Ascending aorta (tissue), 2 donors: Measurements from ENCODE around the gene FCHO2. TPM values are rescaled to one million over a fixed set of nuclear protein-coding genes. Genes with fewer than 3 reads are reported as not detected.
"Not testable (repeated sequence)": the region's sequence is repeated elsewhere in the genome, so short reads cannot be mapped to it uniquely, and the experiment has no call there.

Source experiments
- DNase-seq, 2 donors: peaks; one replicate each; pipeline ENCODE4 v3.0.0-alpha.2; 2019; ENCODE audit warnings: low spot score in 2 of 2
- H3K27ac ChIP-seq, 2 donors: fragments of 200-600 bp; sonication (generic); one replicate each; pipeline ENCODE4 v1.5.1; 2016 to 2017; ENCODE audit warnings: mild to moderate bottlenecking in 1 of 2
- H3K27me3 ChIP-seq: fragments of 200-600 bp; sonication (generic); one replicate; pipeline ENCODE4 v1.5.1; 2017
- H3K36me3 ChIP-seq, 2 donors: fragments of 200-600 bp; sonication (generic); one replicate each; pipeline ENCODE4 v1.5.1; 2016
- H3K4me1 ChIP-seq, 2 donors: fragments of 200-600 bp; sonication (generic); one replicate each; pipeline ENCODE4 v1.5.1; 2016 to 2017; ENCODE audit warnings: mild to moderate bottlenecking in 1 of 2
- H3K4me3 ChIP-seq, 2 donors: fragments of 200-600 bp; sonication (generic); one replicate each; pipeline ENCODE4 v1.5.1; 2016 to 2017; ENCODE audit warnings: mild to moderate bottlenecking in 1 of 2
- H3K9me3 ChIP-seq, 2 donors: fragments of 200-600 bp; sonication (generic); one replicate each; pipeline ENCODE4 v1.5.1; 2016
- intact Hi-C: fragments of 100-400 bp; cut with DNase I; formaldehyde crosslinking; loops from one replicate; pipeline ENCODE4 v1.15.1; 2023
- total RNA-seq: library from RNA; depleted of rRNA; stranded (reverse); fragments of >200 nt; gene quantifications from one replicate; pipeline ENCODE4 v1.1.0, GENCODE V29; 2016
- TF ChIP-seq, protein P1 (sequence below), 3 experiments: fragments of 200-600 bp in 2 of 3; fragments of 450-650 bp in 1 of 3; sonication (generic) in 2 of 3; IDR thresholded peaks; one replicate each; pipeline ENCODE4 v1.5.1; 2016 to 2019; ENCODE audit warnings: antibody characterized with exemption in 3 of 3, mild to moderate bottlenecking in 1 of 3, moderate library complexity in 1 of 3

The FCHO2 gene
- total RNA-seq, 1 donor from 2014 or later: 10.7 TPM

- no peak for DNase-seq
- TF ChIP-seq, protein P1, sequence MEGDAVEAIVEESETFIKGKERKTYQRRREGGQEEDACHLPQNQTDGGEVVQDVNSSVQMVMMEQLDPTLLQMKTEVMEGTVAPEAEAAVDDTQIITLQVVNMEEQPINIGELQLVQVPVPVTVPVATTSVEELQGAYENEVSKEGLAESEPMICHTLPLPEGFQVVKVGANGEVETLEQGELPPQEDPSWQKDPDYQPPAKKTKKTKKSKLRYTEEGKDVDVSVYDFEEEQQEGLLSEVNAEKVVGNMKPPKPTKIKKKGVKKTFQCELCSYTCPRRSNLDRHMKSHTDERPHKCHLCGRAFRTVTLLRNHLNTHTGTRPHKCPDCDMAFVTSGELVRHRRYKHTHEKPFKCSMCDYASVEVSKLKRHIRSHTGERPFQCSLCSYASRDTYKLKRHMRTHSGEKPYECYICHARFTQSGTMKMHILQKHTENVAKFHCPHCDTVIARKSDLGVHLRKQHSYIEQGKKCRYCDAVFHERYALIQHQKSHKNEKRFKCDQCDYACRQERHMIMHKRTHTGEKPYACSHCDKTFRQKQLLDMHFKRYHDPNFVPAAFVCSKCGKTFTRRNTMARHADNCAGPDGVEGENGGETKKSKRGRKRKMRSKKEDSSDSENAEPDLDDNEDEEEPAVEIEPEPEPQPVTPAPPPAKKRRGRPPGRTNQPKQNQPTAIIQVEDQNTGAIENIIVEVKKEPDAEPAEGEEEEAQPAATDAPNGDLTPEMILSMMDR (IDR thresholded peaks at IDR 0.05): no peak
- Histone ChIP-seq H3K4me1 (peaks cover 0 to 12% of the 10 kb centered on the region in 2 donors), H3K4me3 (no peak overlapping the region), H3K36me3 (no peaks in the 10 kb centered on the region), H3K9me3 (no peaks in the 10 kb centered on the region), H3K27me3 (no peaks in the 10 kb centered on the region), H3K27ac (no peak overlapping the region)
- intact Hi-C loops: loop anchor here (5.0 kb wide), 2 partner anchors 63 to 112 kb away; no protein-coding TSS in a partner anchor
Observed at GRCh38 chr5:72959257-72959656, 3.4 kb downstream of the FCHO2 start.

GRCh38 chr5:72974481-72974880 is 18.6 kb downstream of the FCHO2 start:
- H3K4me3 ChIP-seq, H3K27ac ChIP-seq, intact Hi-C loops, H3K9me3 ChIP-seq, H3K36me3 ChIP-seq, H3K4me1 ChIP-seq, H3K27me3 ChIP-seq, DNase-seq: not testable (repeated sequence)

GRCh38 chr5:72976810-72977209 is 21.0 kb downstream of the FCHO2 start:
- DNase-seq, H3K4me1 ChIP-seq, H3K27ac ChIP-seq, H3K4me3 ChIP-seq, H3K27me3 ChIP-seq, H3K36me3 ChIP-seq, H3K9me3 ChIP-seq, intact Hi-C loops: not testable (repeated sequence)

GRCh38 chr5:72985719-72986118 is 29.9 kb downstream of the FCHO2 start:
- Histone ChIP-seq H3K9me3 (no peaks in the 10 kb centered on the region), H3K27me3 (no peaks in the 10 kb centered on the region), H3K4me3 (no peak overlapping the region), H3K4me1 (no peaks in the 10 kb centered on the region), H3K27ac (no peak overlapping the region), H3K36me3 (peaks cover 0 to 8% of the 10 kb centered on the region in 2 donors)
- TF ChIP-seq, protein P1 (IDR thresholded peaks at IDR 0.05): no peak
- DNase-seq: no peak
- intact Hi-C loops: no loop called here

DNA sequence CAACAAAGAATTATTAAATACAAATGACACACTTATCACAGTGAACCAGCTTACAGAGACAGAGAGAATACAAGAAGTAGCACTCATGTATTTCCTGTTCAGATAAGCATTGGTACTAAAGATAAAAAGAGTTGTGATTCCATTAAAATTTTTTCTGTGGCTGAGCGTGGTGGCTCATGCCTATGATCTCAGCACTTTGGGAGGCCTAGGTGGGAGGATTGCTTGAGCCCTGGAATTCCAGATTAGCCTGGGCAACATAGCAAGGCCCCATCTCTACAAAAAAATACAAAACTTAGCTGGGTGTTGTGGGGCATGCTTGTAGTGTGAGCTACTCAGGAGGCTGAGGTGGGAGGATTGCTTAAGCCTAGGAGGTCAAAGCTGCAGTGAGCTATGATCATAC is 32.9 kb downstream of the FCHO2 start:
- H3K36me3 ChIP-seq: peaks cover 6 to 32% of the 10 kb centered on the region in 2 donors
- no peak overlapping the region for H3K27ac ChIP-seq
- no peaks in the 10 kb centered on the region for H3K4me1 ChIP-seq
- H3K9me3 ChIP-seq: no peaks in the 10 kb centered on the region
- intact Hi-C loops: no loop called here
- no peak for DNase-seq
- no peak overlapping the region for H3K4me3 ChIP-seq
- TF ChIP-seq, protein P1 (IDR thresholded peaks at IDR 0.05): no peak
- H3K27me3 ChIP-seq: no peaks in the 10 kb centered on the region

DNA sequence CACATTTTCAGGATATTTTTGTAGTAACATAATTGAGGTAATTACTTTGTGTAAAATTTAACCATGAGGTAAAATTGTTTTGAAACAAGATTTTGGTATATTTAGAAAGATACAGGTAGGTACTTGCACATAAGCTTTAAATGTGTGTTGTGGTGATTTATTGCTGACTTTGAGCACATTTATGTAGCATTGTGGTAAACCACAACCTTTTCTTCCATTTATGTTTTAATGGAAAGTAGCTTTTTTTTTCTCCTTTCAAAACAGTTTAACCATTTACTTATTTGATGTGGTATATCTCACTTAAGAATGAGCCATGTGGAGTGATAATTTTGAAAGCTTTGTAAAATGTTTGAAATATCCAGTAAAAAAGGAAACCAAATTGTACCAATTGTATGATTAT is 35.6 kb downstream of the FCHO2 start:
- DNase-seq: no peak
- Histone ChIP-seq H3K4me1 (no peaks in the 10 kb centered on the region), H3K27ac (no peak overlapping the region), H3K4me3 (no peak overlapping the region), H3K27me3 (no peaks in the 10 kb centered on the region), H3K9me3 (no peaks in the 10 kb centered on the region), H3K36me3 (peaks cover 8 to 46% of the 10 kb centered on the region in 2 donors)
- TF ChIP-seq, protein P1 (IDR thresholded peaks at IDR 0.05): no peak
- intact Hi-C loops: no loop called here

GRCh38 chr5:72994578-72994977 is 38.7 kb downstream of the FCHO2 start:
- Histone ChIP-seq H3K27ac (no peak overlapping the region), H3K27me3 (no peaks in the 10 kb centered on the region), H3K4me1 (no peaks in the 10 kb centered on the region), H3K9me3 (no peaks in the 10 kb centered on the region), H3K4me3 (no peak overlapping the region), H3K36me3 (peaks cover 17 to 59% of the 10 kb centered on the region in 2 donors)
- TF ChIP-seq, protein P1 (IDR thresholded peaks at IDR 0.05): no peak
- intact Hi-C loops: no loop called here
- no peak for DNase-seq
